ENCODE data around the gene APOL3. TPM values are rescaled to one million over a fixed set of nuclear protein-coding genes. Genes with fewer than 3 reads are reported as not detected.

Gene APOL3
- total RNA-seq, 1 experiment from 2014 or later, result 3.2 TPM

DNA sequence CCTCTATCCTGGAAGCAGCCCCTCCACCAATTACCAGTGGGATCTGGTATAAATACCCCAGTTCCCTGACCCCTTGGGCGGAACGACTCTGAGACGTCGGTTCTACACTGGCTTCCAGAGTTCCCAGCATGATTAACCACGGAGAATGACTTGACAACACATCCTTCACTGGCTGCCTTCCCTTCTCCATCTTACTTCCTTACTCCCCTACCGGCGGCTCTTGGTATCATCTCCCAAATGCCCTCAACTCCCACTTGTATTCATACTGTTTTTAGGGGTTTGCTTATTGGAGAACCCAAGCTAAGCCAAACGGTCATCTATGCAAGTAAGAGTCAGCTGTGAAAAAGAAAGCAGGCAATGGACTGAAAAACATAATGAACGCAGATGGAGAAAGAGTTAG, 56.1 kb downstream of the APOL3 start:
- DNase-seq (ENCODE audit: low read depth, low spot score), result no peak
- no peak for ATAC-seq
- ChIA-PET CTCF (no interaction called here), POLR2A (no interaction called here)
- H3K27me3 ChIP-seq (ENCODE audit: control insufficient read depth, insufficient read depth, low read length), result no peaks in the 10 kb centered on the region
- H3K36me3 ChIP-seq (ENCODE audit: control insufficient read depth, insufficient read depth, low read length), result no peaks in the 10 kb centered on the region
- in situ Hi-C loops (cut with HindIII; ENCODE audit: low pct_unique_long_range_greater_than_20kb, low sequenced_read_pairs), result no loop called here
- H3K9me3 ChIP-seq (ENCODE audit: control insufficient read depth, insufficient read depth, low read depth, low read length), result no peaks in the 10 kb centered on the region
- intact Hi-C loops (cut with micrococcal nuclease; ENCODE audit: unreplicated experiment), result no loop called here
- no peak overlapping the region for H3K27ac ChIP-seq (ENCODE audit: low read length)
- no TSS peak for BruUV-seq (replicated peaks)
- H3K4me1 ChIP-seq (ENCODE audit: control insufficient read depth, insufficient read depth, low read length), result no peaks in the 10 kb centered on the region
- no peak overlapping the region for H3K4me3 ChIP-seq (ENCODE audit: low read depth in 2 of 2, low read length in 2 of 2)
- TF ChIP-seq, protein P1, sequence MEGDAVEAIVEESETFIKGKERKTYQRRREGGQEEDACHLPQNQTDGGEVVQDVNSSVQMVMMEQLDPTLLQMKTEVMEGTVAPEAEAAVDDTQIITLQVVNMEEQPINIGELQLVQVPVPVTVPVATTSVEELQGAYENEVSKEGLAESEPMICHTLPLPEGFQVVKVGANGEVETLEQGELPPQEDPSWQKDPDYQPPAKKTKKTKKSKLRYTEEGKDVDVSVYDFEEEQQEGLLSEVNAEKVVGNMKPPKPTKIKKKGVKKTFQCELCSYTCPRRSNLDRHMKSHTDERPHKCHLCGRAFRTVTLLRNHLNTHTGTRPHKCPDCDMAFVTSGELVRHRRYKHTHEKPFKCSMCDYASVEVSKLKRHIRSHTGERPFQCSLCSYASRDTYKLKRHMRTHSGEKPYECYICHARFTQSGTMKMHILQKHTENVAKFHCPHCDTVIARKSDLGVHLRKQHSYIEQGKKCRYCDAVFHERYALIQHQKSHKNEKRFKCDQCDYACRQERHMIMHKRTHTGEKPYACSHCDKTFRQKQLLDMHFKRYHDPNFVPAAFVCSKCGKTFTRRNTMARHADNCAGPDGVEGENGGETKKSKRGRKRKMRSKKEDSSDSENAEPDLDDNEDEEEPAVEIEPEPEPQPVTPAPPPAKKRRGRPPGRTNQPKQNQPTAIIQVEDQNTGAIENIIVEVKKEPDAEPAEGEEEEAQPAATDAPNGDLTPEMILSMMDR (IDR thresholded peaks at IDR 0.05), result no peak
- TF ChIP-seq TCF7L2 (IDR thresholded peaks at IDR 0.05; ENCODE audit: low read depth, low read length) (no peak), SIN3A (IDR thresholded peaks at IDR 0.05; ENCODE audit: borderline replicate concordance, insufficient read depth, low read depth, low read length) (no peak), POLR2AphosphoS5 (IDR thresholded peaks at IDR 0.05; ENCODE audit: low read depth, low read length) (no peak)
- TF ChIP-seq, protein P2, sequence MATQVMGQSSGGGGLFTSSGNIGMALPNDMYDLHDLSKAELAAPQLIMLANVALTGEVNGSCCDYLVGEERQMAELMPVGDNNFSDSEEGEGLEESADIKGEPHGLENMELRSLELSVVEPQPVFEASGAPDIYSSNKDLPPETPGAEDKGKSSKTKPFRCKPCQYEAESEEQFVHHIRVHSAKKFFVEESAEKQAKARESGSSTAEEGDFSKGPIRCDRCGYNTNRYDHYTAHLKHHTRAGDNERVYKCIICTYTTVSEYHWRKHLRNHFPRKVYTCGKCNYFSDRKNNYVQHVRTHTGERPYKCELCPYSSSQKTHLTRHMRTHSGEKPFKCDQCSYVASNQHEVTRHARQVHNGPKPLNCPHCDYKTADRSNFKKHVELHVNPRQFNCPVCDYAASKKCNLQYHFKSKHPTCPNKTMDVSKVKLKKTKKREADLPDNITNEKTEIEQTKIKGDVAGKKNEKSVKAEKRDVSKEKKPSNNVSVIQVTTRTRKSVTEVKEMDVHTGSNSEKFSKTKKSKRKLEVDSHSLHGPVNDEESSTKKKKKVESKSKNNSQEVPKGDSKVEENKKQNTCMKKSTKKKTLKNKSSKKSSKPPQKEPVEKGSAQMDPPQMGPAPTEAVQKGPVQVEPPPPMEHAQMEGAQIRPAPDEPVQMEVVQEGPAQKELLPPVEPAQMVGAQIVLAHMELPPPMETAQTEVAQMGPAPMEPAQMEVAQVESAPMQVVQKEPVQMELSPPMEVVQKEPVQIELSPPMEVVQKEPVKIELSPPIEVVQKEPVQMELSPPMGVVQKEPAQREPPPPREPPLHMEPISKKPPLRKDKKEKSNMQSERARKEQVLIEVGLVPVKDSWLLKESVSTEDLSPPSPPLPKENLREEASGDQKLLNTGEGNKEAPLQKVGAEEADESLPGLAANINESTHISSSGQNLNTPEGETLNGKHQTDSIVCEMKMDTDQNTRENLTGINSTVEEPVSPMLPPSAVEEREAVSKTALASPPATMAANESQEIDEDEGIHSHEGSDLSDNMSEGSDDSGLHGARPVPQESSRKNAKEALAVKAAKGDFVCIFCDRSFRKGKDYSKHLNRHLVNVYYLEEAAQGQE (IDR thresholded peaks at IDR 0.05; ENCODE audit: insufficient read depth in 1 of 2, low read depth in 2 of 2, low read length in 1 of 2), result no peak

DNA sequence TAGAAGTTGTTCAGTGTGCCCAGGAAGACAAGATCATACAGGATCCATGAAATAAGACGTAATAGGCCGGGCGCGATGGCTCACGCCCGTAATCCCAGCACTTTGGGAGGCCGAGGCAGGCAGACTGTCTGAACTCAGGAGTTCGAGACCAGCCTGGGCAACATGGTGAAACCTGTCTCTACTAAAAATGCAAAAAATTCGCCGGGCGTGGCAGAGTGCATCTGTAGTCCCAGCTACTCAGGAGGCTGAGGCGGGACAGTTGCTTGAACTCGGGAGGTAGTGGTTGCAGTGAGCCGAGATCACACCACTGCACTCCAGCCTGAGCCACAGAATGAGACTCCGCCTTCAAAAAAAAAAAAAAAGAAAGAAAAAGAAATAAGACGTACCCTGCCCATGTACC, 56.7 kb downstream of the APOL3 start:
- TF ChIP-seq TCF7L2 (IDR thresholded peaks at IDR 0.05; ENCODE audit: low read depth, low read length) (no peak), POLR2AphosphoS5 (IDR thresholded peaks at IDR 0.05; ENCODE audit: low read depth, low read length) (no peak), SIN3A (IDR thresholded peaks at IDR 0.05; ENCODE audit: borderline replicate concordance, insufficient read depth, low read depth, low read length) (no peak)
- TF ChIP-seq, protein P2 (IDR thresholded peaks at IDR 0.05; ENCODE audit: insufficient read depth in 1 of 2, low read depth in 2 of 2, low read length in 1 of 2), result no peak
- TF ChIP-seq, protein P1 (IDR thresholded peaks at IDR 0.05), result no peak
- H3K27me3 ChIP-seq (ENCODE audit: control insufficient read depth, insufficient read depth, low read length), result no peaks in the 10 kb centered on the region
- DNase-seq (ENCODE audit: low read depth, low spot score) (no peak), ATAC-seq (no peak)
- CTCF ChIA-PET, result no interaction called here
- in situ Hi-C loops (cut with HindIII; ENCODE audit: low pct_unique_long_range_greater_than_20kb, low sequenced_read_pairs) (no loop called here), intact Hi-C loops (cut with micrococcal nuclease; ENCODE audit: unreplicated experiment) (no loop called here)
- no peaks in the 10 kb centered on the region for H3K36me3 ChIP-seq (ENCODE audit: control insufficient read depth, insufficient read depth, low read length)
- BruUV-seq (replicated peaks), result no TSS peak
- H3K9me3 ChIP-seq (ENCODE audit: control insufficient read depth, insufficient read depth, low read depth, low read length), result no peaks in the 10 kb centered on the region
- POLR2A ChIA-PET, result no interaction called here
- no peaks in the 10 kb centered on the region for H3K4me1 ChIP-seq (ENCODE audit: control insufficient read depth, insufficient read depth, low read length)
- H3K4me3 ChIP-seq (ENCODE audit: low read depth in 2 of 2, low read length in 2 of 2), result no peak overlapping the region
- no peak overlapping the region for H3K27ac ChIP-seq (ENCODE audit: low read length)
